Endothelial cell of umbilical vein (primary cell): ENCODE results near the gene SRP68. TPM values are rescaled to one million over a fixed set of nuclear protein-coding genes. Genes with fewer than 3 reads are reported as not detected.
"Not testable (repeated sequence)": the region's sequence is repeated elsewhere in the genome, so short reads cannot be mapped to it uniquely, and the experiment has no call there.

Experiments used
- BruUV-seq: library from RNA; stranded (reverse); fragments of 400-500 nt; replicated peaks from 2 replicates; lab custom pipeline; 2021; lab: Mats Ljungman, UMichigan
- CTCF ChIA-PET: fragments of 300-600, 350-600 bp; sonication (Branson Sonifier 250); formaldehyde crosslinking; loops from one replicate; lab custom pipeline; 2021; ENCODE audit warnings: antibody characterized with exemption, inconsistent platforms; lab: Charles Lee
- POLR2A ChIA-PET: fragments of 300-600, 350-600 bp; sonication (Branson Sonifier 250); formaldehyde crosslinking; loops from one replicate; lab custom pipeline; 2021; ENCODE audit warnings: antibody characterized with exemption, inconsistent platforms; lab: Charles Lee
- DNase-seq: peaks from one replicate; pipeline ENCODE4 v3.0.0-alpha.2; 2011; ENCODE audit warnings: low read depth, low spot score
- FAIRE-seq: peaks from 2 replicates; lab custom pipeline; 2011; peaks lifted over from hg19 to GRCh38; lab: Jason Lieb, UNC
- H2AFZ ChIP-seq: 2 replicates; pipeline ENCODE4 v1.6.0; 2012; ENCODE audit warnings: low read depth, low read length, control low read depth, inconsistent platforms
- H3K27ac ChIP-seq: 2 replicates; pipeline ENCODE4 v1.5.1; 2011; ENCODE audit warnings: low read depth, mild to moderate bottlenecking, control low read depth, low read length, moderate library complexity; ENCODE audit not compliant: insufficient read depth
- H3K27me3 ChIP-seq, 2 experiments: 2 replicates each; pipeline versions ENCODE4 v1.6.0 to v1.6.1; 2011; ENCODE audit warnings: low read length in 2 of 2, mixed read lengths in 1 of 2; ENCODE audit not compliant: control insufficient read depth in 2 of 2, insufficient read depth in 2 of 2
- H3K36me3 ChIP-seq, 2 experiments: 2 replicates in 1 of 2; 3 replicates in 1 of 2; pipeline ENCODE4 v1.5.1; 2011; ENCODE audit warnings: low read length in 2 of 2, mild to moderate bottlenecking in 1 of 2, moderate library complexity in 1 of 2; ENCODE audit not compliant: control insufficient read depth in 2 of 2, insufficient read depth in 2 of 2; ENCODE audit errors: extremely low read depth in 1 of 2
- H3K4me1 ChIP-seq: 3 replicates; pipeline ENCODE4 v1.5.1; 2011; ENCODE audit warnings: mild to moderate bottlenecking, low read length; ENCODE audit not compliant: control insufficient read depth, insufficient read depth; ENCODE audit errors: extremely low read depth
- H3K4me2 ChIP-seq: 2 replicates; pipeline ENCODE4 v1.6.1; 2011; ENCODE audit warnings: low read length, control low read depth, mixed read lengths; ENCODE audit not compliant: insufficient read depth
- H3K4me3 ChIP-seq, 3 experiments: fragments of 200-600 bp in 1 of 3; sonication (generic), shearing (Covaris generic) in 1 of 3; replicated peaks in 1 of 3; 2 replicates each; pipeline ENCODE4 v1.5.1; 2011 to 2016; ENCODE audit warnings: control low read depth in 3 of 3, low read length in 3 of 3, mild to moderate bottlenecking in 2 of 3, inconsistent platforms in 1 of 3, low read depth in 1 of 3, moderate library complexity in 1 of 3; ENCODE audit not compliant: insufficient read depth in 1 of 3
- H3K79me2 ChIP-seq: 2 replicates; pipeline ENCODE4 v1.6.0; 2012; ENCODE audit warnings: low read length, inconsistent platforms; ENCODE audit not compliant: control insufficient read depth, insufficient read depth
- H3K9ac ChIP-seq: replicated peaks from 2 replicates; pipeline ENCODE3; 2011; ENCODE audit warnings: low read length, control low read depth; ENCODE audit not compliant: insufficient read depth; ENCODE audit errors: extremely low read depth
- H3K9me1 ChIP-seq: replicated peaks from 3 replicates; pipeline ENCODE4 v1.6.0; 2011; ENCODE audit warnings: mild to moderate bottlenecking, low read length; ENCODE audit not compliant: control insufficient read depth, insufficient read depth; ENCODE audit errors: extremely low read depth
- H3K9me3 ChIP-seq: replicated peaks from 2 replicates; pipeline ENCODE4 v1.5.1; 2012; ENCODE audit warnings: low read length, inconsistent platforms; ENCODE audit not compliant: control insufficient read depth, insufficient read depth
- H4K20me1 ChIP-seq: replicated peaks from 2 replicates; pipeline ENCODE3; 2011; ENCODE audit warnings: mild to moderate bottlenecking, low read length; ENCODE audit not compliant: control insufficient read depth, insufficient read depth; ENCODE audit errors: extremely low read depth
- CTCF ChIP-seq, 2 donors: IDR thresholded peaks; 1 replicate in 1 of 2; 2 replicates in 1 of 2; pipeline ENCODE4 v1.5.1; 2011; ENCODE audit warnings: low read length in 2 of 2, mild to moderate bottlenecking in 2 of 2, moderate library complexity in 2 of 2, control low read depth in 1 of 2, inconsistent platforms in 1 of 2, low read depth in 1 of 2; ENCODE audit not compliant: insufficient read depth in 1 of 2; ENCODE audit errors: extremely low read depth in 1 of 2
- EZH2 ChIP-seq: IDR thresholded peaks from 2 replicates; pipeline ENCODE4 v1.6.1; 2012; ENCODE audit warnings: borderline replicate concordance, low read depth, mild to moderate bottlenecking, moderate library complexity, low read length, inconsistent platforms; ENCODE audit not compliant: severe bottlenecking
- FOS ChIP-seq: IDR thresholded peaks from 2 replicates; pipeline ENCODE4 v1.6.1; 2011; ENCODE audit warnings: mild to moderate bottlenecking, low read length, moderate library complexity, borderline replicate concordance; ENCODE audit not compliant: insufficient read depth
- GATA2 ChIP-seq: IDR thresholded peaks from 2 replicates; pipeline ENCODE4 v1.7.0; 2011; ENCODE audit warnings: low read depth, mild to moderate bottlenecking, moderate library complexity, mixed read lengths, low read length; ENCODE audit not compliant: insufficient read length, insufficient read depth
- JUN ChIP-seq: IDR thresholded peaks from 2 replicates; pipeline ENCODE4 v1.6.1; 2011; ENCODE audit warnings: borderline replicate concordance, low read depth; ENCODE audit not compliant: insufficient read length, insufficient read depth
- MYC ChIP-seq: IDR thresholded peaks from one replicate; pipeline ENCODE4 v1.6.1; 2011; ENCODE audit warnings: mild to moderate bottlenecking, low read depth, low read length
- POLR2A ChIP-seq: IDR thresholded peaks from 2 replicates; pipeline ENCODE4 v1.6.1; 2012; ENCODE audit warnings: low read depth, mild to moderate bottlenecking, control low read depth, low read length
- POLR2AphosphoS5 ChIP-seq: IDR thresholded peaks from 2 replicates; pipeline ENCODE4 v1.6.1; 2012; ENCODE audit warnings: low read depth, mild to moderate bottlenecking, control low read depth, low read length, moderate library complexity; ENCODE audit not compliant: insufficient read depth
- dilution Hi-C: fragments of 300-500 bp; cut with MboI; formaldehyde crosslinking; loops from one replicate; pipeline ENCODE4 v1.15.0; 2019; ENCODE audit warnings: low sequenced_read_pairs; ENCODE audit not compliant: extremely low pct_ligation_motif_present
- intact Hi-C: fragments of 100-400 bp; cut with micrococcal nuclease; formaldehyde crosslinking; loops from one replicate; pipeline ENCODE4 v1.10.0; 2022
- polyA plus RNA-seq, 4 experiments: library from polyadenylated mRNA; depleted of rRNA in 3 of 4; stranded (reverse) in 3 of 4; unstranded in 1 of 4; fragments of >200 nt; gene quantifications; 2 replicates each; pipeline versions ENCODE4 v1.2.1 to v1.2.3, GENCODE V29; 2011 to 2012; ENCODE audit warnings: missing spikeins in 1 of 4
- total RNA-seq: library from RNA; stranded (reverse); gene quantifications from 2 replicates; pipeline ENCODE4 v1.2.3, GENCODE V29; 2021
- TF ChIP-seq, protein P1 (sequence below): IDR thresholded peaks from 2 replicates; pipeline ENCODE4 v1.6.1; 2011; ENCODE audit not compliant: insufficient read depth, insufficient read length

SRP68 gene
- total and polyA plus RNA-seq, 2 donors (not counting 3 experiments of a cell fraction or from before 2014, with no cell fraction given), result 64.6 to 81.7 TPM

GRCh38 chr17:76046064-76046463 lies 26.3 kb downstream of the SRP68 start:
- no TSS peak for BruUV-seq

DNA sequence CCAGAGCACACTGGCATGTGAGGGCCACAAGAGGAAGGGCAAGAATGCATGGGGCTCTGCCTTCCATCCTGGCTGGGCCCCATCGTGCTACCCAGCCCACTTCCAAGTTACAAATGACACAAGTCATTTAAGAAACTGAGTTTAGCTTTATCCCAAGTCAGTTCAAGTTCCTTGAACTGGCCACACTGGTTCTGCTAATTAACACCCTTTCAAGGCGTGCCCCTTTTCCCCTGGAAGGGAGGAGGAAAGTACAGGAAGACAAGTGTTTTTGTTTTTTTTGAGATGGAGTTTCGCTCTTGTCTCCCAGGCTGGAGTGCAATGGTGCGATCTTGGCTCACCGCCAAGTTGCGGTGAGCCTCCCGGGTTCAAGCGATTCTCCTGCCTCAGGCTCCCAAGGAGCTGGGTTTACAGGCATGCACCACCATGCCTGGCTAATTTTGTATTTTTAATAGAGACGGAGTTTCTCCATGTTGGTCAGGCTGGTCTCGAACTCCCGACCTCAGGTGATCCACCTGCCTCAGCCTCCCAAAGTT lies 27.8 kb downstream of the SRP68 start:
- FAIRE-seq, H3K79me2 ChIP-seq, H3K4me2 ChIP-seq, H3K27ac ChIP-seq, POLR2A ChIA-PET, dilution Hi-C loops, H3K9ac ChIP-seq, DNase-seq, BruUV-seq, intact Hi-C loops, H3K4me1 ChIP-seq, H3K9me1 ChIP-seq, H3K4me3 ChIP-seq, H4K20me1 ChIP-seq, H2AFZ ChIP-seq, CTCF ChIA-PET, H3K27me3 ChIP-seq, H3K9me3 ChIP-seq: not testable (repeated sequence)
- H3K36me3 ChIP-seq, result peaks cover 25 to 64% of the 10 kb centered on the region in 2 experiments

More at GRCh38 chr17:76046064-76046463, 26.3 kb downstream of the SRP68 start:
- TF ChIP-seq MYC, result no peak
- TF ChIP-seq POLR2AphosphoS5, result no peak
- no peak for TF ChIP-seq POLR2A
- no peak for TF ChIP-seq EZH2
- no peak for TF ChIP-seq FOS
- TF ChIP-seq GATA2, result no peak
- no peak for TF ChIP-seq CTCF (IDR thresholded peaks at IDR 0.05; ENCODE audit: extremely low read depth in 1 of 2, insufficient read depth in 1 of 2, low read depth in 1 of 2, low read length in 2 of 2)
- no peak for TF ChIP-seq JUN
- TF ChIP-seq, protein P1, sequence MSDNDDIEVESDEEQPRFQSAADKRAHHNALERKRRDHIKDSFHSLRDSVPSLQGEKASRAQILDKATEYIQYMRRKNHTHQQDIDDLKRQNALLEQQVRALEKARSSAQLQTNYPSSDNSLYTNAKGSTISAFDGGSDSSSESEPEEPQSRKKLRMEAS, result no peak
- dilution Hi-C loops, result no loop called here
- no peak overlapping the region for H3K4me2 ChIP-seq
- no peak for FAIRE-seq
- ChIA-PET POLR2A (no interaction called here), CTCF (interaction anchor here (1.5 to 2.1 kb wide), 2 partner anchors 13 to 32 kb away, joined by 3 to 8 read pairs; no protein-coding TSS in a partner anchor)
- no peaks in the 10 kb centered on the region for H3K27me3 ChIP-seq
- peaks cover 5% of the 10 kb centered on the region for H3K79me2 ChIP-seq
- H3K9me3 ChIP-seq, result no peaks in the 10 kb centered on the region
- H3K36me3 ChIP-seq, result peaks cover 19 to 58% of the 10 kb centered on the region in 2 experiments
- H2AFZ ChIP-seq, result no peak overlapping the region
- no peak for DNase-seq
- no peaks in the 10 kb centered on the region for H4K20me1 ChIP-seq
- no peak overlapping the region for H3K27ac ChIP-seq
- H3K9me1 ChIP-seq, result no peaks in the 10 kb centered on the region
- intact Hi-C loops, result no loop called here
- H3K4me1 ChIP-seq, result no peaks in the 10 kb centered on the region
- no peak overlapping the region for H3K4me3 ChIP-seq
- H3K9ac ChIP-seq, result no peak overlapping the region

DNA sequence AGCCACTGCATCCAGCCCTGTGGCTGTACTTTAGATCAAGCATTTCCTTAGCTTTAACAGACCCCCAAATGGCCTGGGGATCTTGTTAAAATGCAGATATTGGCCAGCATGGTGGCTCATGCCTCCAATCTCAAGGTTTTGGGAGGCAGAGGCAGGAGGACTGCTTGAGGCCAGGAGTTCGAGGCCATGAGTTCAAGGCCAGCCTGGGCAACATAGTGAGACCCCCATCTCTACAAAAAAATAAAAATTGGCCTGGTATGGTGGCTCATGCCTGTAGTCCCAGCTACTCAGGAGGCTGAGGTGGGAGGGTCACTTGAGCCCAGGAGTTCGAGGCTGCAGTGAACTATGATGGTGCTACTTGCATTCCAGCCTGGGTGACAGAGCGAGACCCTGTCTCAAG lies 29.4 kb downstream of the SRP68 start:
- H3K4me3 ChIP-seq, DNase-seq, dilution Hi-C loops, H3K27ac ChIP-seq, H3K27me3 ChIP-seq, H3K79me2 ChIP-seq, H3K4me2 ChIP-seq, intact Hi-C loops, H3K4me1 ChIP-seq, H3K9ac ChIP-seq, BruUV-seq, H3K9me3 ChIP-seq, FAIRE-seq, H4K20me1 ChIP-seq, POLR2A ChIA-PET, H2AFZ ChIP-seq, H3K9me1 ChIP-seq: not testable (repeated sequence)
- H3K36me3 ChIP-seq, result peaks cover 23 to 57% of the 10 kb centered on the region in 2 experiments
- CTCF ChIA-PET, result interaction anchor here (0.8 kb wide), 1 partner anchor 16 kb away, joined by 3 read pairs; no protein-coding TSS in a partner anchor
